GM12801 (cell line): ENCODE data around the gene TTLL8.

ENCODE experiments used
- TF ChIP-seq, protein P1 (sequence below): IDR thresholded peaks from one replicate; pipeline ENCODE4 v1.5.1; 2011; ENCODE audit warnings: control low read depth; ENCODE audit not compliant: insufficient read length; ENCODE audit errors: extremely low read depth

The TTLL8 gene

DNA sequence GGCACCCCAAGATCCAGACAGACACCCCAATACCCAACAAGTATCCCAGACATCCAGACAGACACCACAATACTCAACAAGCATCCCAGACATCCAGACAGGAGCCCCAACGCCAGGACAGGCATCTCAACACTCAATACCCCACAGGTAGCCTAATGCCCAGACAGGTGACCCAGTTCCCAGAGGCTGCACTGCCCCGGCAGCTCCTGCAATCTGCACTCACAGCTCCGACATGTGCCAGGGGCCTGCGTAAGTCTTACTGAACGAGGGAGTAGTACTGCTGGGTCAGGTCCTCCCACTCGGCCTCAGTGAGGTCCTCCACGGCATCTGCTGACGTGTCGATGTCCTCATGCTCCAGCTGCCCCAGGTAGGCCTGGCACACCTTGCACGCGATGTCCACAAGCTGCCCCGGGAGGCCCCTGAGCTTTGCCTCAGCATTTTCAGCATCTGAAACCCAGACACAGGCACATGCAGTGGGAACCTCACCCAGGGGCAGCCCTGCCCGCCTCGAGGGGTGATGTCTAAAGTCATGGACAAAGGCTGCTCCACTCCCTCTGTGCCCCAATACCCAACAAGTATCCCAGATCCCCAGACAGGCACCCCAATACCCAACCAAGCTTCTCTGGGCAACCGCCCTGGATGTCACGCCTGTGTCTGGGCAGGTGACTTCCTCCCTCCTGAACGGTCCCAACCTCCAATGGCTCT is 16.6 kb downstream of the TTLL8 start:
- TF ChIP-seq, protein P1, sequence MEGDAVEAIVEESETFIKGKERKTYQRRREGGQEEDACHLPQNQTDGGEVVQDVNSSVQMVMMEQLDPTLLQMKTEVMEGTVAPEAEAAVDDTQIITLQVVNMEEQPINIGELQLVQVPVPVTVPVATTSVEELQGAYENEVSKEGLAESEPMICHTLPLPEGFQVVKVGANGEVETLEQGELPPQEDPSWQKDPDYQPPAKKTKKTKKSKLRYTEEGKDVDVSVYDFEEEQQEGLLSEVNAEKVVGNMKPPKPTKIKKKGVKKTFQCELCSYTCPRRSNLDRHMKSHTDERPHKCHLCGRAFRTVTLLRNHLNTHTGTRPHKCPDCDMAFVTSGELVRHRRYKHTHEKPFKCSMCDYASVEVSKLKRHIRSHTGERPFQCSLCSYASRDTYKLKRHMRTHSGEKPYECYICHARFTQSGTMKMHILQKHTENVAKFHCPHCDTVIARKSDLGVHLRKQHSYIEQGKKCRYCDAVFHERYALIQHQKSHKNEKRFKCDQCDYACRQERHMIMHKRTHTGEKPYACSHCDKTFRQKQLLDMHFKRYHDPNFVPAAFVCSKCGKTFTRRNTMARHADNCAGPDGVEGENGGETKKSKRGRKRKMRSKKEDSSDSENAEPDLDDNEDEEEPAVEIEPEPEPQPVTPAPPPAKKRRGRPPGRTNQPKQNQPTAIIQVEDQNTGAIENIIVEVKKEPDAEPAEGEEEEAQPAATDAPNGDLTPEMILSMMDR = no peak

DNA sequence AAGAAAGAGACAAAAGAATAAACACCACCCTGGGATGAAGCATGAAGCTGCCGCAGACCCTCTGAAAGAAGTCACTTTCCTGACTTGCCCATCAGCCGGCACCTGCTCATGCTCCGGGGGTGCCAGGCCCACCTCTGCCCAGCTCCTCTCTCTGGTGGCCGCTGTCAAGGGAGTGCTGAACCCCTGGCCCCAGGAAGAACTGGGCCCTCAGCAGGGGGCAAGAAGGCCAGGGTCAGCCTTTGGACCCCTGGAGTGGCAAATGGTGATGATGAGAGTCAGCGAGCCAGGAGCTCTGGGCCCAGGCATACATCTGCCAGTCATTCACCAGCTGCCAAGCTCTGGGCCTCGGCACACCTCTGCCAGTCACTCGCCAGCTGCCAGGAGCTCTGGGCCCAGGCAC is 17.4 kb downstream of the TTLL8 start:
- TF ChIP-seq, protein P1 = no peak

DNA sequence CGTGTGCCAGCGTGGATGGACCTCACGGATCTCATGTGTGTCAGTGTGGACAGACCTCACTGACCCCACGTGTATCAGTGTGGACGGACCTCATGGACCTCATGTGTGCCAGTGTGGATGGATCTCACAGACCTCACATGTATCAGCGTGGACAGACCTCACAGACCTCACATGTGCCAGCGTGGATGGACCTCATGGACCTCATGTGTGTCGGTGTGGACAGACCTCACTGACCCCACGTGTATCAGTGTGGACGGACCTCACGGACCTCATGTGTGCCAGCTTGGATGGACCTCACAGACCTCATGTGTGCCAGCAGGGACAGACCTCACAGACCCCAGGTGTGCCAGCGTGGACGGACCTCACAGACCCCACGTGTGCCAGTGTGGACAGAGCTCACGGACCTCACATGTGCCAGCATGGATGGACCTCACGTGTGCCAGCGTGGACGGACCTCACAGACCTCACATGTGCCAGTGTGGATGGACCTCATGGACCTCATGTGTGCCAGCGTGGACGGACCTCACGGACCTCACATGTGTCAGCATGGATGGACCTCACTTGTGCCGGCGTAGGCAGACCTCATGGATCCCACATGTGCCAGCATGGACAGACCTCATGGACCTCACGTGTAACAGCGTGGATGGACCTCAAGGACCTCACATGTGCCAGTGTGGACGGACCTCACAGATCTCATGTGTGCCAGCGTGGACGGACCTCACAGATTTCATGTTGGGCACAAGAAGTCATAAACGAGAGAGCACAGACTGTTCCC is 18.2 kb downstream of the TTLL8 start:
- TF ChIP-seq, protein P1 = no peak

DNA sequence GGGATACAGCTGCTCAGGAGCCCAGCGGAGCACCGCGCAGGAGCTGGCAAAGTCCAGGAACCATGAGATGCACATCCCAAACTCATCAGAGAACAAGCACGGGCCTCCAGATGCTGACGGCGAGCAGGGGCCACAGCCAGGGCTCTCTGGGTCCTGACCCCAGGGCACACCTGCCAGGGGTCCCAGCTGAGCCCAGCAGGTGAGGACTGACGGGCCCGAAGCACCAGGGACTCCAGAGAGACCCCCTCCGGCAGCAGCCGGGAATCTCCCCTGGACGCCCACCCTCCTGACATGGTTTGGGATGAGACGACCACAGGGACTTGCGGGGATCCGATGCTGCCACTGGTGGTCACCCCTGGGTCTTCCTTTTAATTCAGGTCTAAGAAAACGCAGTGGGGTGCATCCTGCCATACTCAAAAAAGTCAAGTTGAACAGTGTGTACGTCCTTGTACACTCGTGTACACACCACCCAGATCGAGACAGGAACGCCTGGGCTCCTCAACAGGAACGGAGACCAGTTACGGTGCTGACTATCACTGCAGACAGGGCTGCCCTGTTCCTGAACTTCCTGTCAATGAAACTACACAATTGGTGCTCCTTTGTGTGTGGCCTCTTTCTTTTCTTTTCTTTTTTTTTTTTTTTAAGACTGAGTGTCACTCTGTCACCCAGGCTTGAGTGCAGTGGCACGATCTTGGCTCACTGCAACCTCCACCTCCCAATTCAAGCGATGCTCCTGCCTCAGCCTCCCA is 21.9 kb downstream of the TTLL8 start:
- TF ChIP-seq, protein P1 = no peak

DNA sequence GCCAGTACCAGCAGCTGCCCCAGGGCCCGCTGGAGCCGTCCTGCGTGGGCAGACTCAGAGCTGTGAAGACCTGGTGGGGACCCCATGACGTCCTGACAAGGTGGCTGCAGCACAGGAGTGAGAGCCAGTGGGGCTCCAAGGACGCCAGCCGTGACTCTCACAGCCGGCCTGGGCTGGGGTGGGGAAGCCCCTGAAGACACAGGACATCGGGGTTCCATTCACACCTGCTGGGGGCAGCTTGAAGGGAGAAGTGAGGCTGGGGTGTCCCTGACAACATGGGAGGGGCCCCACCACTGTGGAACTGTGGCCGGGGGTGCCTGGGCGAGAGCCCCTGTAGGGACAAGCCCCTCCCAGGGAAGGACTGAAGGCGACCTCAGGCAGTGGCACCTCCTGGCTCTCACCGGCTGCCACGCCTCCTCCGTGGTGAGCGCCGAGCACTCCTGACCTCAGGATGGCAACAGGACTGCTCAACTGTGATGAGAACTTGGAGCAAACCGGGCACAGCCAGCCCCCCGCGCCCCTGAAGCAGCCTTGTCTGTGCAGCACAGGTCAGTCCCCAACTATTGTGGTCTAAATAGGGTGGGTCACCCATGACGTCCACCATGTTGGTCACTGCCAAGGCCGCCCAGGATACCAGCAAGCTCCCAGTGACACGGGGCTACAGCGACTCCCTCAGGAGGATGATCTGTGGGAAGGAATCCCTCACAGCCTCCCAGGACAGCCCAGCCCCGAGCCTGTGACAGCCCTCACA is 22.8 kb downstream of the TTLL8 start:
- TF ChIP-seq, protein P1 = no peak

DNA sequence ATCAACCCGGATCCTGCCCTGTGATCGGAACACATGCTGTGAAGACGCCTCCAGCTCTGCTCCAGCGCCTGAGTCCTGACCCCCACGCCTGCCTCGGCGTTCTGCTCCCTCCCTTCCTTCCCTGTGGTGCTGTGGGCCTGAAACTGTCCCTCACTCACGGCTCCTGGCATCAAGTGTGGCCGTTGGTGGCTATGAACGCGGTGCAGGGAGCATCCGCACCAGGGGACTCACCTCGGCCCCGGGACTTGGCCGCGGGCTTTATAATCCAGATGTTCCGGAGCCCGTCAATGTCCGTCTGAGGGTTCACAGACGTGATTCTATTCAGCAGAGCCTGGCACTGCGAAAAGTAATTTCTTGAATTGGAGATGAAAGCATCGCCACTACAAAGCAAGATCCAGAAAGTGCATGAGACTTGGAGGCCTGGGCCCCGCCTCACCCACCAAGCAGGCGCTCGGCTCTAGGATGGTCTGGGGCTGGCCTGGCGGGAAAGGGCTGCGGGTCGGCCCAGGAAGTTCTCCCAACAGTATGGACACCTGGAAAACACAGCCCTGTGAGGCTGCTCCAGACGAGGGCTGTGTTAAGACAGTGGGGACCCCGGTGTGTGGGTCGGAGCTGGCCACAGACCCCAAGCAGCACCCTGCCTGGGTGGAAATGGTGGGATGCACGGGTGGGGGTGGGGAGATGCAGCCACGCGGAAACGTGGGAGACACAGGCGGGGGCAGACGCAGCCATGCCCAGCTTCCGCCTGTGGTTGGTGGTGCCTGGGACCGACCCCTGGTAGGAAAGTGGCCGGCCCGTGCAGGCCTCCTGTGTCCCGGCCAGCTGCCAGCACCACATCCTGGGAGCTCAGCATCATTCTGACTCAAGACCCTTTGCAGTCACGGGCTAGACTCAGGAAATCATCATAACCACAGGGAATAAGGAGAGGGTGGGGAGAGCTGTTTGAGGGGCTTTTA is 23.7 kb downstream of the TTLL8 start:
- TF ChIP-seq, protein P1 = no peak
